Measurements from ENCODE around the gene GLI3. TPM values are rescaled to one million over a fixed set of nuclear protein-coding genes. Genes with fewer than 3 reads are reported as not detected.

Gene GLI3
- total RNA-seq, 1 experiment from 2014 or later = 23.1 TPM

- CTCF ChIA-PET = interaction anchor here (0.7 kb wide), 1 partner anchor 1214 kb away, joined by 3 read pairs; no protein-coding TSS in a partner anchor
- BruUV-seq (replicated peaks) = no TSS peak
- H3K27ac Mint-ChIP-seq (ENCODE audit: low read depth, unreplicated experiment) = no peak overlapping the region
Measured at GRCh38 chr7:42145539-42145938, 91.5 kb downstream of the GLI3 start.

DNA sequence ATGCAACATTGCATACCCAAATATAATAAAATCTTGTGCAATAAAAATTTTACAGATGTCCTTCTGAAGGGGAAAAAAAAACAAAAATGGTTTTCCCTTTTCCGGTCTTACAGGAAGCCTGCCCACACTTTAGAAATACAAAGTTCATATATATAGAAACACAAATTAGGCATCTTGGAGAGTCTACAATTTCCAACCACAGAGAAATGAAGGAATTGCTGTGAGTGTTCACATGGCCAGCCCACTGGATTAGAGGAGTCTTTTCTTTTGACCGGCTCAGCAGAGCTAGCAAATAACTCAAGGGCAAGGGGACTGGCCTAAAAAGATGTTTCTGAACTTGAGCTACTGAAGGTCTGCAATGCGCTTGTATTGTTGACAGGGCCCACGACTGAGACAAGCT, 92.4 kb downstream of the GLI3 start:
- Mint-ChIP-seq H3K9me3 (ENCODE audit: unreplicated experiment) (no peaks in the 10 kb centered on the region), H3K27ac (ENCODE audit: low read depth, unreplicated experiment) (no peak overlapping the region), H3K27me3 (ENCODE audit: insufficient read depth, unreplicated experiment) (no peaks in the 10 kb centered on the region), H3K4me1 (ENCODE audit: insufficient read depth, unreplicated experiment) (no peaks in the 10 kb centered on the region), H3K4me3 (ENCODE audit: unreplicated experiment) (no peak overlapping the region), H3K36me3 (ENCODE audit: insufficient read depth, unreplicated experiment) (peaks cover 39% of the 10 kb centered on the region)
- ChIA-PET POLR2A (interaction anchor here (0.8 kb wide), 1 partner anchor 10 kb away, joined by 4 read pairs; no protein-coding TSS in a partner anchor), CTCF (no interaction called here)
- no peak for DNase-seq (ENCODE audit: unreplicated experiment)
- no TSS peak for BruUV-seq (replicated peaks)
- TF ChIP-seq, protein P1, sequence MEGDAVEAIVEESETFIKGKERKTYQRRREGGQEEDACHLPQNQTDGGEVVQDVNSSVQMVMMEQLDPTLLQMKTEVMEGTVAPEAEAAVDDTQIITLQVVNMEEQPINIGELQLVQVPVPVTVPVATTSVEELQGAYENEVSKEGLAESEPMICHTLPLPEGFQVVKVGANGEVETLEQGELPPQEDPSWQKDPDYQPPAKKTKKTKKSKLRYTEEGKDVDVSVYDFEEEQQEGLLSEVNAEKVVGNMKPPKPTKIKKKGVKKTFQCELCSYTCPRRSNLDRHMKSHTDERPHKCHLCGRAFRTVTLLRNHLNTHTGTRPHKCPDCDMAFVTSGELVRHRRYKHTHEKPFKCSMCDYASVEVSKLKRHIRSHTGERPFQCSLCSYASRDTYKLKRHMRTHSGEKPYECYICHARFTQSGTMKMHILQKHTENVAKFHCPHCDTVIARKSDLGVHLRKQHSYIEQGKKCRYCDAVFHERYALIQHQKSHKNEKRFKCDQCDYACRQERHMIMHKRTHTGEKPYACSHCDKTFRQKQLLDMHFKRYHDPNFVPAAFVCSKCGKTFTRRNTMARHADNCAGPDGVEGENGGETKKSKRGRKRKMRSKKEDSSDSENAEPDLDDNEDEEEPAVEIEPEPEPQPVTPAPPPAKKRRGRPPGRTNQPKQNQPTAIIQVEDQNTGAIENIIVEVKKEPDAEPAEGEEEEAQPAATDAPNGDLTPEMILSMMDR (IDR thresholded peaks at IDR 0.05; ENCODE audit: unreplicated experiment) = no peak
- intact Hi-C loops (cut with micrococcal nuclease) = no loop called here

More at GRCh38 chr7:42145539-42145938, 91.5 kb downstream of the GLI3 start:
- no peaks in the 10 kb centered on the region for H3K4me1 Mint-ChIP-seq (ENCODE audit: insufficient read depth, unreplicated experiment)
- POLR2A ChIA-PET = no interaction called here
- peaks cover 32% of the 10 kb centered on the region for H3K36me3 Mint-ChIP-seq (ENCODE audit: insufficient read depth, unreplicated experiment)
- TF ChIP-seq, protein P1 (IDR thresholded peaks at IDR 0.05; ENCODE audit: unreplicated experiment) = no peak
- no peak overlapping the region for H3K4me3 Mint-ChIP-seq (ENCODE audit: unreplicated experiment)
- intact Hi-C loops (cut with micrococcal nuclease) = no loop called here
- DNase-seq (ENCODE audit: unreplicated experiment) = no peak
- no peaks in the 10 kb centered on the region for H3K27me3 Mint-ChIP-seq (ENCODE audit: insufficient read depth, unreplicated experiment)
- no peaks in the 10 kb centered on the region for H3K9me3 Mint-ChIP-seq (ENCODE audit: unreplicated experiment)

DNA sequence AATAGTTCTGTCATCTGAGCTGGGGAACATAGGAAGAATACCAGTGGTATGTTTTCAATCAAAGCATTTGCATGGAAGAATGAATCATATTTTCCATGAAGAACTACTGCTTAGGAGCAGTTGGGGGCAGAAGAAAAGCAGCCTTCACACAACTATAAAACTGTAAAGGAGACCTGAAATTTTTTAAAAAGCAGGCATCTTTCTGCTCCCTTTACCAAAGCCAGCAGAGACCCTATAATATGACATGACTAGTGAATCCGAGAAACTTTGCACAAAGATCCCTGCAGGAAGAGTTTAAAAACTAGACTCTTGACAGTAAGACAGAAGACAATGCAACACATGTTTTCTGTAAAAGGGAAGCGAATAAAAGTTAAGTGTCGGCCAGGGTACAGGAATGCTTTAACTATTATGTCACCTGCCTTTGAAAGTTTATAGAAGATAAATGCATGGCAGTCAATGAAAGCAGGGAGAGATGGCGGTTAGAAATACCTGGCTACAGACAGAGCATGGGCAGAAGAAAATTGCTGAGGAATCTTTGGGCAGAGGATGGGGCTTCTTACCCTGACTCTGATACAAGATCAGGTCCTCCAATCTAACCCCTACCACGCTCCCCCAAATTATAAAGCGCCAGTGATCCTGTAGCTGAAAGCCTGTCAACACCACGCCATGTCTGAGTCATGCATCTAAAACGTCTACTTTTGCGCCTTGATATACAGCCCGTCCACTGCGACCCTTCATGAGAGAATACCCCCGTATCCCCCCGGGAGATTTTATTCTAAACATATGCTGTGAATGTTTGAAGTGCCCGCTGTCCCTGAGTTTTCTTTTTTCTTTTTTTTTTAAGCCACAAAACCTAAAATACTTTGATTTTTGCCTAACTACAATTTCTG, 93.1 kb downstream of the GLI3 start:
- CTCF ChIA-PET = interaction anchor here (0.9 kb wide), 1 partner anchor 12 kb away, joined by 4 read pairs; no protein-coding TSS in a partner anchor
- H3K4me3 Mint-ChIP-seq (ENCODE audit: unreplicated experiment) = no peak overlapping the region
- TF ChIP-seq, protein P1 (IDR thresholded peaks at IDR 0.05; ENCODE audit: unreplicated experiment) = no peak
- DNase-seq (ENCODE audit: unreplicated experiment) = no peak
- intact Hi-C loops (cut with micrococcal nuclease) = no loop called here
- H3K27ac Mint-ChIP-seq (ENCODE audit: low read depth, unreplicated experiment) = no peak overlapping the region
- no peaks in the 10 kb centered on the region for H3K4me1 Mint-ChIP-seq (ENCODE audit: insufficient read depth, unreplicated experiment)
- no peaks in the 10 kb centered on the region for H3K9me3 Mint-ChIP-seq (ENCODE audit: unreplicated experiment)
- no peaks in the 10 kb centered on the region for H3K27me3 Mint-ChIP-seq (ENCODE audit: insufficient read depth, unreplicated experiment)
- POLR2A ChIA-PET = no interaction called here
- peaks cover 39% of the 10 kb centered on the region for H3K36me3 Mint-ChIP-seq (ENCODE audit: insufficient read depth, unreplicated experiment)
- no TSS peak for BruUV-seq (replicated peaks)

GRCh38 chr7:42142089-42142488, 94.9 kb downstream of the GLI3 start:
- Mint-ChIP-seq H3K27ac (ENCODE audit: low read depth, unreplicated experiment) (no peak overlapping the region), H3K4me3 (ENCODE audit: unreplicated experiment) (no peak overlapping the region), H3K4me1 (ENCODE audit: insufficient read depth, unreplicated experiment) (peaks cover 18% of the 10 kb centered on the region), H3K27me3 (ENCODE audit: insufficient read depth, unreplicated experiment) (no peaks in the 10 kb centered on the region), H3K36me3 (ENCODE audit: insufficient read depth, unreplicated experiment) (peaks cover 36% of the 10 kb centered on the region), H3K9me3 (ENCODE audit: unreplicated experiment) (no peaks in the 10 kb centered on the region)
- POLR2A ChIA-PET = no interaction called here
- DNase-seq (ENCODE audit: unreplicated experiment) = no peak
- intact Hi-C loops (cut with micrococcal nuclease) = no loop called here
- CTCF ChIA-PET = no interaction called here
- TF ChIP-seq, protein P1 (IDR thresholded peaks at IDR 0.05; ENCODE audit: unreplicated experiment) = no peak
- BruUV-seq (replicated peaks) = no TSS peak

Measured in MCF 10A (cell line).